Measurements from ENCODE around the gene CDHR5. TPM values are rescaled to one million over a fixed set of nuclear protein-coding genes. Genes with fewer than 3 reads are reported as not detected.
"Not testable (repeated sequence)": the region's sequence is repeated elsewhere in the genome, so short reads cannot be mapped to it uniquely, and the experiment has no call there.

The CDHR5 gene
- total and polyA plus RNA-seq, 2 donors (not counting 1 experiment from before 2014, with no cell fraction given): not detected

GRCh38 chr11:656426-656825 lies 31.7 kb upstream of the CDHR5 start:
- H3K36me3 ChIP-seq (ENCODE audit: control insufficient read depth, insufficient read depth, low read length): peaks cover 6% of the 10 kb centered on the region
- no peak overlapping the region for H3K27ac ChIP-seq (ENCODE audit: insufficient read depth, low read length)
- H3K27me3 ChIP-seq (ENCODE audit: control insufficient read depth, insufficient read depth, low read length): no peaks in the 10 kb centered on the region
- H4K20me1 ChIP-seq (ENCODE audit: control insufficient read depth, extremely low read depth, insufficient read depth, low read length): no peaks in the 10 kb centered on the region
- H3K4me1 ChIP-seq (ENCODE audit: control insufficient read depth, extremely low read depth, insufficient read depth, low read length): no peaks in the 10 kb centered on the region
- no peak overlapping the region for H3K9ac ChIP-seq (ENCODE audit: insufficient read depth, low read length)
- H3K79me2 ChIP-seq (ENCODE audit: control insufficient read depth, insufficient read depth, low read length): no peaks in the 10 kb centered on the region
- no peak overlapping the region for H3K4me2 ChIP-seq (ENCODE audit: extremely low read depth, insufficient read depth, low read length)
- H2AFZ ChIP-seq (ENCODE audit: low read length): no peak overlapping the region
- TF ChIP-seq EZH2 (IDR thresholded peaks at IDR 0.05; ENCODE audit: low read length, missing control alignments): no peak
- TF ChIP-seq CTCF (conservative IDR thresholded peaks at IDR 0.05 in 1 of 2, IDR thresholded peaks at IDR 0.05 in 1 of 2; ENCODE audit: low read depth in 1 of 2, low read length in 2 of 2): no peak
- DNase-seq (ENCODE audit: low read depth in 2 of 2): no peak
- H3K9me3 ChIP-seq (ENCODE audit: control insufficient read depth, insufficient read depth, low read depth, low read length): no peaks in the 10 kb centered on the region
- H3K4me3 ChIP-seq (replicated peaks in 1 of 4; ENCODE audit: control extremely low read depth in 1 of 4, insufficient read depth in 1 of 4, low read depth in 3 of 4, low read length in 4 of 4): no peak overlapping the region

GRCh38 chr11:655036-655726 lies 30.4 kb upstream of the CDHR5 start:
- H3K4me3 ChIP-seq (replicated peaks in 1 of 4; ENCODE audit: control extremely low read depth in 1 of 4, insufficient read depth in 1 of 4, low read depth in 3 of 4, low read length in 4 of 4): no peak overlapping the region
- peaks cover 6% of the 10 kb centered on the region for H3K36me3 ChIP-seq (ENCODE audit: control insufficient read depth, insufficient read depth, low read length)
- H3K4me2 ChIP-seq (ENCODE audit: extremely low read depth, insufficient read depth, low read length): no peak overlapping the region
- TF ChIP-seq EZH2 (IDR thresholded peaks at IDR 0.05; ENCODE audit: low read length, missing control alignments) (no peak), CTCF (conservative IDR thresholded peaks at IDR 0.05 in 1 of 2, IDR thresholded peaks at IDR 0.05 in 1 of 2; ENCODE audit: low read depth in 1 of 2, low read length in 2 of 2) (no peak)
- H4K20me1 ChIP-seq (ENCODE audit: control insufficient read depth, extremely low read depth, insufficient read depth, low read length): no peaks in the 10 kb centered on the region
- H3K4me1 ChIP-seq (ENCODE audit: control insufficient read depth, extremely low read depth, insufficient read depth, low read length): no peaks in the 10 kb centered on the region
- no peak overlapping the region for H3K27ac ChIP-seq (ENCODE audit: insufficient read depth, low read length)
- H3K79me2 ChIP-seq (ENCODE audit: control insufficient read depth, insufficient read depth, low read length): no peaks in the 10 kb centered on the region
- no peak for DNase-seq (ENCODE audit: low read depth in 2 of 2)
- H3K9me3 ChIP-seq (ENCODE audit: control insufficient read depth, insufficient read depth, low read depth, low read length): no peaks in the 10 kb centered on the region
- H3K9ac ChIP-seq (ENCODE audit: insufficient read depth, low read length): no peak overlapping the region
- no peaks in the 10 kb centered on the region for H3K27me3 ChIP-seq (ENCODE audit: control insufficient read depth, insufficient read depth, low read length)
- H2AFZ ChIP-seq (ENCODE audit: low read length): no peak overlapping the region

- H3K27ac ChIP-seq (ENCODE audit: insufficient read depth, low read length); H2AFZ ChIP-seq (ENCODE audit: low read length); DNase-seq (ENCODE audit: low read depth in 2 of 2); H3K4me2 ChIP-seq (ENCODE audit: extremely low read depth, insufficient read depth, low read length); H3K9ac ChIP-seq (ENCODE audit: insufficient read depth, low read length); H3K79me2 ChIP-seq (ENCODE audit: control insufficient read depth, insufficient read depth, low read length); H3K4me1 ChIP-seq (ENCODE audit: control insufficient read depth, extremely low read depth, insufficient read depth, low read length); H4K20me1 ChIP-seq (ENCODE audit: control insufficient read depth, extremely low read depth, insufficient read depth, low read length); H3K27me3 ChIP-seq (ENCODE audit: control insufficient read depth, insufficient read depth, low read length); H3K9me3 ChIP-seq (ENCODE audit: control insufficient read depth, insufficient read depth, low read depth, low read length); H3K36me3 ChIP-seq (ENCODE audit: control insufficient read depth, insufficient read depth, low read length); H3K4me3 ChIP-seq (replicated peaks in 1 of 4; ENCODE audit: control extremely low read depth in 1 of 4, insufficient read depth in 1 of 4, low read depth in 3 of 4, low read length in 4 of 4): not testable (repeated sequence)
Observed at GRCh38 chr11:654444-654843, 29.7 kb upstream of the CDHR5 start.

Measured in fibroblast of lung (primary cell).